ENCODE data around the gene STX1B. TPM values are rescaled to one million over a fixed set of nuclear protein-coding genes. Genes with fewer than 3 reads are reported as not detected.

The STX1B gene
- total and polyA plus RNA-seq, 2 donors (not counting 3 experiments of a cell fraction or from before 2014, with no cell fraction given): 0.11 to 0.14 TPM

GRCh38 chr16:30969246-30969842, 41.1 kb downstream of the STX1B start:
- Histone ChIP-seq H4K20me1 (replicated peaks; ENCODE audit: control insufficient read depth, extremely low read depth, insufficient read depth, low read length) (no peaks in the 10 kb centered on the region), H3K4me1 (ENCODE audit: control insufficient read depth, extremely low read depth, insufficient read depth, low read length) (no peaks in the 10 kb centered on the region), H3K9me3 (replicated peaks; ENCODE audit: control insufficient read depth, insufficient read depth, low read length) (no peaks in the 10 kb centered on the region), H3K27me3 (ENCODE audit: control insufficient read depth in 2 of 2, insufficient read depth in 2 of 2, low read length in 2 of 2) (no peaks in the 10 kb centered on the region), H3K27ac (ENCODE audit: insufficient read depth, low read depth, low read length) (no peak overlapping the region), H3K36me3 (ENCODE audit: control insufficient read depth in 2 of 2, extremely low read depth in 1 of 2, insufficient read depth in 2 of 2, low read length in 2 of 2) (peaks cover 27 to 59% of the 10 kb centered on the region in 2 experiments), H3K4me2 (ENCODE audit: insufficient read depth, low read length) (no peak overlapping the region), H3K9me1 (replicated peaks; ENCODE audit: control insufficient read depth, extremely low read depth, insufficient read depth, low read length) (no peaks in the 10 kb centered on the region), H2AFZ (ENCODE audit: low read depth, low read length) (no peak overlapping the region), H3K4me3 (replicated peaks in 1 of 3; ENCODE audit: insufficient read depth in 1 of 3, low read depth in 1 of 3, low read length in 3 of 3) (no peak overlapping the region), H3K9ac (replicated peaks; ENCODE audit: extremely low read depth, insufficient read depth, low read length) (no peak overlapping the region), H3K79me2 (ENCODE audit: control insufficient read depth, insufficient read depth, low read length) (no peaks in the 10 kb centered on the region)
- FAIRE-seq (no peak), DNase-seq (ENCODE audit: low read depth, low spot score) (no peak)
- TF ChIP-seq MYC (IDR thresholded peaks at IDR 0.05; ENCODE audit: low read depth, low read length) (no peak), JUN (IDR thresholded peaks at IDR 0.05; ENCODE audit: borderline replicate concordance, insufficient read depth, insufficient read length, low read depth) (no peak)
- no TSS peak for BruUV-seq (replicated peaks)
- intact Hi-C loops (cut with micrococcal nuclease) (no loop called here), dilution Hi-C loops (cut with MboI; ENCODE audit: extremely low pct_ligation_motif_present, low sequenced_read_pairs) (no loop called here)
- CTCF ChIA-PET: interaction anchor here (1.8 kb wide), 1 partner anchor 16 kb away, joined by 5 read pairs; the partner anchor contains the start of gene HSD3B7
- POLR2A ChIA-PET: interaction anchor here (0.7 kb wide), 1 partner anchor 178 kb away, joined by 4 read pairs; no protein-coding TSS in a partner anchor

GRCh38 chr16:30967795-30968194, 42.6 kb downstream of the STX1B start:
- Histone ChIP-seq H3K27ac (ENCODE audit: insufficient read depth, low read depth, low read length) (no peak overlapping the region), H3K4me1 (ENCODE audit: control insufficient read depth, extremely low read depth, insufficient read depth, low read length) (no peaks in the 10 kb centered on the region), H3K9ac (replicated peaks; ENCODE audit: extremely low read depth, insufficient read depth, low read length) (no peak overlapping the region), H3K4me3 (replicated peaks in 1 of 3; ENCODE audit: insufficient read depth in 1 of 3, low read depth in 1 of 3, low read length in 3 of 3) (no peak overlapping the region), H3K9me3 (replicated peaks; ENCODE audit: control insufficient read depth, insufficient read depth, low read length) (no peaks in the 10 kb centered on the region), H3K36me3 (ENCODE audit: control insufficient read depth in 2 of 2, extremely low read depth in 1 of 2, insufficient read depth in 2 of 2, low read length in 2 of 2) (peaks cover 23 to 57% of the 10 kb centered on the region in 2 experiments), H3K79me2 (ENCODE audit: control insufficient read depth, insufficient read depth, low read length) (no peaks in the 10 kb centered on the region), H2AFZ (ENCODE audit: low read depth, low read length) (no peak overlapping the region), H3K4me2 (ENCODE audit: insufficient read depth, low read length) (no peak overlapping the region), H3K27me3 (ENCODE audit: control insufficient read depth in 2 of 2, insufficient read depth in 2 of 2, low read length in 2 of 2) (no peaks in the 10 kb centered on the region), H3K9me1 (replicated peaks; ENCODE audit: control insufficient read depth, extremely low read depth, insufficient read depth, low read length) (no peaks in the 10 kb centered on the region), H4K20me1 (replicated peaks; ENCODE audit: control insufficient read depth, extremely low read depth, insufficient read depth, low read length) (no peaks in the 10 kb centered on the region)
- no peak for DNase-seq (ENCODE audit: low read depth, low spot score)
- ChIA-PET CTCF (interaction anchor here (0.7 to 0.9 kb wide), 2 partner anchors 14 to 105 kb away, joined by 3 read pairs; no protein-coding TSS in a partner anchor), POLR2A (no interaction called here)
- no TSS peak for BruUV-seq (replicated peaks)
- TF ChIP-seq POLR2A (IDR thresholded peaks at IDR 0.05; ENCODE audit: low read depth, low read length): no peak
- TF ChIP-seq POLR2AphosphoS5 (IDR thresholded peaks at IDR 0.05; ENCODE audit: insufficient read depth, low read depth, low read length): no peak
- TF ChIP-seq JUN (IDR thresholded peaks at IDR 0.05; ENCODE audit: borderline replicate concordance, insufficient read depth, insufficient read length, low read depth): no peak
- no peak for TF ChIP-seq EZH2 (IDR thresholded peaks at IDR 0.05; ENCODE audit: borderline replicate concordance, low read depth, low read length, severe bottlenecking)
- TF ChIP-seq MAX (IDR thresholded peaks at IDR 0.05; ENCODE audit: insufficient read depth, insufficient read length): no peak
- TF ChIP-seq, protein P1, sequence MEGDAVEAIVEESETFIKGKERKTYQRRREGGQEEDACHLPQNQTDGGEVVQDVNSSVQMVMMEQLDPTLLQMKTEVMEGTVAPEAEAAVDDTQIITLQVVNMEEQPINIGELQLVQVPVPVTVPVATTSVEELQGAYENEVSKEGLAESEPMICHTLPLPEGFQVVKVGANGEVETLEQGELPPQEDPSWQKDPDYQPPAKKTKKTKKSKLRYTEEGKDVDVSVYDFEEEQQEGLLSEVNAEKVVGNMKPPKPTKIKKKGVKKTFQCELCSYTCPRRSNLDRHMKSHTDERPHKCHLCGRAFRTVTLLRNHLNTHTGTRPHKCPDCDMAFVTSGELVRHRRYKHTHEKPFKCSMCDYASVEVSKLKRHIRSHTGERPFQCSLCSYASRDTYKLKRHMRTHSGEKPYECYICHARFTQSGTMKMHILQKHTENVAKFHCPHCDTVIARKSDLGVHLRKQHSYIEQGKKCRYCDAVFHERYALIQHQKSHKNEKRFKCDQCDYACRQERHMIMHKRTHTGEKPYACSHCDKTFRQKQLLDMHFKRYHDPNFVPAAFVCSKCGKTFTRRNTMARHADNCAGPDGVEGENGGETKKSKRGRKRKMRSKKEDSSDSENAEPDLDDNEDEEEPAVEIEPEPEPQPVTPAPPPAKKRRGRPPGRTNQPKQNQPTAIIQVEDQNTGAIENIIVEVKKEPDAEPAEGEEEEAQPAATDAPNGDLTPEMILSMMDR (IDR thresholded peaks at IDR 0.05; ENCODE audit: extremely low read depth in 1 of 2, insufficient read depth in 1 of 2, low read depth in 1 of 2, low read length in 2 of 2): no peak
- TF ChIP-seq MYC (IDR thresholded peaks at IDR 0.05; ENCODE audit: low read depth, low read length): no peak
- no peak for TF ChIP-seq FOS (IDR thresholded peaks at IDR 0.05; ENCODE audit: borderline replicate concordance, insufficient read depth, low read length)
- dilution Hi-C loops (cut with MboI; ENCODE audit: extremely low pct_ligation_motif_present, low sequenced_read_pairs): no loop called here
- intact Hi-C loops (cut with micrococcal nuclease): no loop called here
- no peak for FAIRE-seq

All from endothelial cell of umbilical vein (primary cell).